NCI-H2107 treated with DMSO at 0.1 percent for 48 hours (cell line): Measurements from ENCODE around the gene MUC21.
"Not testable (repeated sequence)": the region's sequence is repeated elsewhere in the genome, so short reads cannot be mapped to it uniquely, and the experiment has no call there.

ENCODE experiments used
- DNase-seq: peaks from one replicate; lab custom pipeline; 2025; ENCODE audit not compliant: unreplicated experiment; lab: John Stamatoyannopoulos, UW

MUC21 gene

GRCh38 chr6:30966154-30966553 is 17.4 kb upstream of the MUC21 start:
- DNase-seq: no peak

GRCh38 chr6:30969171-30969570 is 14.3 kb upstream of the MUC21 start:
- DNase-seq: not testable (repeated sequence)

- no peak for DNase-seq
Measured at GRCh38 chr6:30970946-30971345, 12.6 kb upstream of the MUC21 start.

GRCh38 chr6:30972816-30973215 is 10.7 kb upstream of the MUC21 start:
- DNase-seq: no peak

- no peak for DNase-seq
Measured at GRCh38 chr6:30974490-30975252, 8.8 kb upstream of the MUC21 start.

- no peak for DNase-seq
Measured at GRCh38 chr6:30979141-30979540, 4.4 kb upstream of the MUC21 start.

GRCh38 chr6:30979690-30980089 is 3.8 kb upstream of the MUC21 start:
- no peak for DNase-seq

GRCh38 chr6:30981942-30982772 is 1.4 kb upstream of the MUC21 start:
- no peak for DNase-seq

GRCh38 chr6:30985490-30985889 is 2.0 kb downstream of the MUC21 start:
- no peak for DNase-seq

GRCh38 chr6:30987304-30987703 is 3.8 kb downstream of the MUC21 start:
- DNase-seq: no peak

- no peak for DNase-seq
Measured at GRCh38 chr6:30988209-30988825, 4.8 kb downstream of the MUC21 start.

GRCh38 chr6:30990422-30991086 is 7.0 kb downstream of the MUC21 start:
- no peak for DNase-seq

GRCh38 chr6:30991891-30992290 is 8.4 kb downstream of the MUC21 start:
- DNase-seq: no peak

- no peak for DNase-seq
Measured at GRCh38 chr6:30997301-30997700, 13.8 kb downstream of the MUC21 start.

- DNase-seq: no peak
Measured at GRCh38 chr6:30998785-30999184, 15.3 kb downstream of the MUC21 start.

- not testable (repeated sequence) for DNase-seq
Measured at GRCh38 chr6:31000067-31000860, 16.7 kb downstream of the MUC21 start.

- no peak for DNase-seq
Measured at GRCh38 chr6:31001281-31001888, 17.9 kb downstream of the MUC21 start.

- DNase-seq: no peak
Measured at GRCh38 chr6:31002471-31002870, 19.0 kb downstream of the MUC21 start.

GRCh38 chr6:31004794-31005193 is 21.3 kb downstream of the MUC21 start:
- DNase-seq: no peak
